Right lobe of liver (tissue), 4 donors: ENCODE data around the gene OSBPL9.

Experiments used
- POLR2A ChIP-seq: fragments of 450-650 bp; IDR thresholded peaks from one replicate; pipeline ENCODE4 v1.6.1; 2017; ENCODE audit warnings: antibody characterized with exemption, mild to moderate bottlenecking
- TF ChIP-seq, protein P1 (sequence below), 4 donors: fragments of 200-600 bp in 3 of 4; fragments of 450-650 bp in 1 of 4; IDR thresholded peaks; one replicate each; pipeline versions ENCODE4 v1.5.1 to v1.8.0; 2016 to 2022; ENCODE audit warnings: antibody characterized with exemption in 4 of 4, mild to moderate bottlenecking in 2 of 4
- donor health status: DM: no; HTN: no; CAD: no.
- donor health status: DM: no; HTN: no; CAD: no.
- donor health status: DM: no; HTN: yes; CAD: no.

GRCh38 chr1:51732701-51733425 is 116.0 kb downstream of the OSBPL9 start:
- TF ChIP-seq, protein P1, sequence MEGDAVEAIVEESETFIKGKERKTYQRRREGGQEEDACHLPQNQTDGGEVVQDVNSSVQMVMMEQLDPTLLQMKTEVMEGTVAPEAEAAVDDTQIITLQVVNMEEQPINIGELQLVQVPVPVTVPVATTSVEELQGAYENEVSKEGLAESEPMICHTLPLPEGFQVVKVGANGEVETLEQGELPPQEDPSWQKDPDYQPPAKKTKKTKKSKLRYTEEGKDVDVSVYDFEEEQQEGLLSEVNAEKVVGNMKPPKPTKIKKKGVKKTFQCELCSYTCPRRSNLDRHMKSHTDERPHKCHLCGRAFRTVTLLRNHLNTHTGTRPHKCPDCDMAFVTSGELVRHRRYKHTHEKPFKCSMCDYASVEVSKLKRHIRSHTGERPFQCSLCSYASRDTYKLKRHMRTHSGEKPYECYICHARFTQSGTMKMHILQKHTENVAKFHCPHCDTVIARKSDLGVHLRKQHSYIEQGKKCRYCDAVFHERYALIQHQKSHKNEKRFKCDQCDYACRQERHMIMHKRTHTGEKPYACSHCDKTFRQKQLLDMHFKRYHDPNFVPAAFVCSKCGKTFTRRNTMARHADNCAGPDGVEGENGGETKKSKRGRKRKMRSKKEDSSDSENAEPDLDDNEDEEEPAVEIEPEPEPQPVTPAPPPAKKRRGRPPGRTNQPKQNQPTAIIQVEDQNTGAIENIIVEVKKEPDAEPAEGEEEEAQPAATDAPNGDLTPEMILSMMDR (IDR thresholded peaks at IDR 0.05) = no peak
- TF ChIP-seq POLR2A = no peak
